ENCODE results near the gene NLRX1. TPM values are rescaled to one million over a fixed set of nuclear protein-coding genes. Genes with fewer than 3 reads are reported as not detected.
"Not testable (repeated sequence)": the region's sequence is repeated elsewhere in the genome, so short reads cannot be mapped to it uniquely, and the experiment has no call there.

NLRX1 gene
- total RNA-seq, 2 donors from 2014 or later, result 9.3 to 30.7 TPM

GRCh38 chr11:119188887-119189286 is 20.4 kb downstream of the NLRX1 start:
- Histone ChIP-seq H3K36me3 (replicated peaks in 1 of 2; ENCODE audit: insufficient read depth in 1 of 2, low read depth in 2 of 2) (no peaks in the 10 kb centered on the region), H3K4me3 (no peak overlapping the region), H3K27ac (no peak overlapping the region), H3K27me3 (no peaks in the 10 kb centered on the region), H3K4me1 (peaks cover 14% of the 10 kb centered on the region), H3K9me3 (no peaks in the 10 kb centered on the region)
- WGBS, 2 donors, result 63 to 75% methylated on average over 7 to 8 of the region's 8 CpGs
- ATAC-seq, result no peak
- TF ChIP-seq, protein P1, sequence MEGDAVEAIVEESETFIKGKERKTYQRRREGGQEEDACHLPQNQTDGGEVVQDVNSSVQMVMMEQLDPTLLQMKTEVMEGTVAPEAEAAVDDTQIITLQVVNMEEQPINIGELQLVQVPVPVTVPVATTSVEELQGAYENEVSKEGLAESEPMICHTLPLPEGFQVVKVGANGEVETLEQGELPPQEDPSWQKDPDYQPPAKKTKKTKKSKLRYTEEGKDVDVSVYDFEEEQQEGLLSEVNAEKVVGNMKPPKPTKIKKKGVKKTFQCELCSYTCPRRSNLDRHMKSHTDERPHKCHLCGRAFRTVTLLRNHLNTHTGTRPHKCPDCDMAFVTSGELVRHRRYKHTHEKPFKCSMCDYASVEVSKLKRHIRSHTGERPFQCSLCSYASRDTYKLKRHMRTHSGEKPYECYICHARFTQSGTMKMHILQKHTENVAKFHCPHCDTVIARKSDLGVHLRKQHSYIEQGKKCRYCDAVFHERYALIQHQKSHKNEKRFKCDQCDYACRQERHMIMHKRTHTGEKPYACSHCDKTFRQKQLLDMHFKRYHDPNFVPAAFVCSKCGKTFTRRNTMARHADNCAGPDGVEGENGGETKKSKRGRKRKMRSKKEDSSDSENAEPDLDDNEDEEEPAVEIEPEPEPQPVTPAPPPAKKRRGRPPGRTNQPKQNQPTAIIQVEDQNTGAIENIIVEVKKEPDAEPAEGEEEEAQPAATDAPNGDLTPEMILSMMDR (IDR thresholded peaks at IDR 0.05), result no peak
- TF ChIP-seq POLR2A (IDR thresholded peaks at IDR 0.05), result no peak
- intact Hi-C loops (cut with DNase I), result no loop called here
- DNase-seq, result no peak

DNA sequence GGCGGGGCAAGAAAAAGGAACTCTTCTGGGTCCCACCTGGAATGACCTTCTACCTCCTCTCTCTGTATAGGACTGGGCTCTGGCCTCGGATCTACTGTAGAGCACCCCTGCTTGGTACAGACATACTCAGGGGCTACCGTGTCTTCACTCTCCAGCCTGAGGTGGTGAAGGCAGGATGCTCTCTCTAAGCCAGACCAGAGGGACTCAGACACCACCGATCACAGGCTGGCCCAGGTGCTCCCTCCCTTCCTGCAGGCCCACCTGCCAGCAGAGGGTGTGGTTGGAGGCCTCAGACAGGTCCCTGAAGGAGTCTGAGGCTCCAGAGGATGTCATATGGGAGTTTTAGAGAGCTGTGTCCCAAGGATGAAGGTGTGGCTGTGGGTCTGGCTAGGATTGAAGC is 20.9 kb downstream of the NLRX1 start:
- no peak overlapping the region for H3K4me3 ChIP-seq
- H3K36me3 ChIP-seq (replicated peaks in 1 of 2; ENCODE audit: insufficient read depth in 1 of 2, low read depth in 2 of 2), result no peaks in the 10 kb centered on the region
- no peak for DNase-seq
- no peaks in the 10 kb centered on the region for H3K27me3 ChIP-seq
- peaks cover 14% of the 10 kb centered on the region for H3K4me1 ChIP-seq
- TF ChIP-seq, protein P1 (IDR thresholded peaks at IDR 0.05), result no peak
- no peak for TF ChIP-seq POLR2A (IDR thresholded peaks at IDR 0.05)
- no peaks in the 10 kb centered on the region for H3K9me3 ChIP-seq
- no peak overlapping the region for H3K27ac ChIP-seq
- no peak for ATAC-seq
- intact Hi-C loops (cut with DNase I), result no loop called here
- WGBS, 2 donors, result 65 to 83% methylated on average over 3 to 4 of the region's 4 CpGs

DNA sequence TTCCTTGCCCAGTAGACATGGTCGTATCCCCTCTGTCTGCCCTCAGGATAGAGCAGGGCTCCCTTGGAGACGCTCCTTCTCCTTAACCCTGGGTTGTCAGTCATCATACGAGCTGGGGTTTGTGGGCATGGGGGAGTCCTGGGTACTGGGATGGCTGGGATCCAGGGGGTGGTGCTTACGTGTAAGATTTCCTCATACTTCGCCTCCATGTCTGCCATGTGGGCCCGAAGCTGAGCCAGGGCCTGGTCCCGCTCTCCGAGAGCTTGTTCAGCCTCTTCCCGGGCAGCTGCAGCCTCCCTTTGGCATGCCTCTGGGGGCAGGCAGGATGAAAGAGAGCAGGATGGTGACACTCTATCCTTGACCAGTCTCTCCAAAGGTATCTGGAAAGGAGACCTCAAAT is 22.0 kb downstream of the NLRX1 start:
- Histone ChIP-seq H3K36me3 (replicated peaks in 1 of 2; ENCODE audit: insufficient read depth in 1 of 2, low read depth in 2 of 2) (no peaks in the 10 kb centered on the region), H3K27ac (no peak overlapping the region), H3K4me3 (no peak overlapping the region), H3K27me3 (no peaks in the 10 kb centered on the region), H3K9me3 (no peaks in the 10 kb centered on the region), H3K4me1 (peaks cover 10% of the 10 kb centered on the region)
- no peak for TF ChIP-seq POLR2A (IDR thresholded peaks at IDR 0.05)
- TF ChIP-seq, protein P1 (IDR thresholded peaks at IDR 0.05), result no peak
- 50 to 72% methylated on average over 8 to 9 of the region's 9 CpGs for WGBS, 2 donors
- intact Hi-C loops (cut with DNase I), result no loop called here
- ATAC-seq, result no peak
- DNase-seq, result no peak

DNA sequence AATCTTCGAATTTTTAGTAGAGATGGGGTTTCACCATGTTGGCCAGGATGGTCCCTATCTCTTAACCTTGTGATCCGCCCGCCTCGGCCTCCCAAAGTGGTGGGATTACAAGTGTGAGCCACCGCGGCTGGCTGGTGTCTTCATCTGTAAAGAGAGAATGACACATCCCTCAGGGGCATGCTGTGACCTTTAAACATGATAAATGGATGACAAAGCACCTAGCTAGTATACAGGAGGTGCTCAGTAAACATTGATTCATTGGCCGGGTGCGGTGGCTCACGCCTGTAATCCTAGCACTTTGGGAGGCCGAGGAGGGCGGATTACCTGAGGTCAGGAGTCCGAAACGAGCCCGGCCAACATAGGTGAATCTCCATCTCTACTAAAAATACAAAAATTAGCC is 22.7 kb downstream of the NLRX1 start:
- 86 to 89% methylated on average over 13 to 14 of the region's 14 CpGs for WGBS, 2 donors
- ATAC-seq; intact Hi-C loops (cut with DNase I): not testable (repeated sequence)

GRCh38 chr11:119192111-119192510 is 23.6 kb downstream of the NLRX1 start:
- intact Hi-C loops (cut with DNase I), result no loop called here
- WGBS, 2 donors, result 78 to 95% methylated on average over 3 of the region's 3 CpGs
- H3K4me3 ChIP-seq, result no peak overlapping the region
- H3K27me3 ChIP-seq, result no peaks in the 10 kb centered on the region
- H3K27ac ChIP-seq, result peak overlapping the region in 1 of 4 donors; percentile 2
- no peak for TF ChIP-seq POLR2A (IDR thresholded peaks at IDR 0.05)
- TF ChIP-seq, protein P1 (IDR thresholded peaks at IDR 0.05), result no peak
- no peaks in the 10 kb centered on the region for H3K4me1 ChIP-seq
- DNase-seq (no peak), ATAC-seq (no peak)
- no peaks in the 10 kb centered on the region for H3K9me3 ChIP-seq
- no peaks in the 10 kb centered on the region for H3K36me3 ChIP-seq (replicated peaks in 1 of 2; ENCODE audit: insufficient read depth in 1 of 2, low read depth in 2 of 2)

More for the DNA sequence above, 22.7 kb downstream of the NLRX1 start:
- H3K4me3 ChIP-seq; H3K27ac ChIP-seq; DNase-seq; H3K27me3 ChIP-seq; H3K4me1 ChIP-seq; H3K36me3 ChIP-seq (replicated peaks in 1 of 2; ENCODE audit: insufficient read depth in 1 of 2, low read depth in 2 of 2); H3K9me3 ChIP-seq: not testable (repeated sequence)

All from body of pancreas (tissue), 4 donors.